Testis (tissue), 2 donors: ENCODE data around the gene MEDAG.

Source experiments
- CTCF ChIP-seq, 3 experiments: fragments of 450-650 bp in 2 of 3; fragments of 200-600 bp in 1 of 3; sonication (generic) in 1 of 3; IDR thresholded peaks; one replicate each; pipeline ENCODE4 v1.5.1; 2016 to 2019; ENCODE audit warnings: antibody characterized with exemption in 3 of 3, mild to moderate bottlenecking in 2 of 3, moderate library complexity in 1 of 3
- POLR2A ChIP-seq: fragments of 450-650 bp; IDR thresholded peaks from one replicate; pipeline ENCODE4 v1.6.1; 2017; ENCODE audit warnings: antibody characterized with exemption, mild to moderate bottlenecking, moderate library complexity

- TF ChIP-seq CTCF (IDR thresholded peaks at IDR 0.05) (no peak), POLR2A (no peak)
These were observed 39.4 kb upstream of the MEDAG start for GRCh38 chr13:30866677-30867076.
